DND-41 (cell line): ENCODE results near the gene TINAG.

Experiments used
- CTCF ChIP-seq: IDR thresholded peaks from 2 replicates; pipeline ENCODE4 v1.5.1; 2012; ENCODE audit warnings: borderline replicate concordance, low read length, moderate library complexity, mild to moderate bottlenecking; ENCODE audit not compliant: poor library complexity, severe bottlenecking; ENCODE audit errors: extremely low read depth
- EZH2 ChIP-seq: IDR thresholded peaks from 3 replicates; pipeline ENCODE4 v1.6.1; 2012; ENCODE audit warnings: borderline replicate concordance, low read depth, mild to moderate bottlenecking, moderate library complexity, low read length, inconsistent platforms; ENCODE audit not compliant: severe bottlenecking

- TF ChIP-seq CTCF (peak; percentile 19), EZH2 (no peak)
These were observed 41.8 kb upstream of the TINAG start for GRCh38 chr6:54266400-54266923.
